HG03378 (cell line): ENCODE measurements around the gene TAF4.

Experiments used
- ATAC-seq: cut with Tn5 transposase; IDR thresholded peaks from one replicate; pipeline ENCODE4 v1.9.1; 2021; ENCODE audit warnings: mild to moderate bottlenecking, moderate library complexity; ENCODE audit not compliant: unreplicated experiment

TAF4 gene

DNA sequence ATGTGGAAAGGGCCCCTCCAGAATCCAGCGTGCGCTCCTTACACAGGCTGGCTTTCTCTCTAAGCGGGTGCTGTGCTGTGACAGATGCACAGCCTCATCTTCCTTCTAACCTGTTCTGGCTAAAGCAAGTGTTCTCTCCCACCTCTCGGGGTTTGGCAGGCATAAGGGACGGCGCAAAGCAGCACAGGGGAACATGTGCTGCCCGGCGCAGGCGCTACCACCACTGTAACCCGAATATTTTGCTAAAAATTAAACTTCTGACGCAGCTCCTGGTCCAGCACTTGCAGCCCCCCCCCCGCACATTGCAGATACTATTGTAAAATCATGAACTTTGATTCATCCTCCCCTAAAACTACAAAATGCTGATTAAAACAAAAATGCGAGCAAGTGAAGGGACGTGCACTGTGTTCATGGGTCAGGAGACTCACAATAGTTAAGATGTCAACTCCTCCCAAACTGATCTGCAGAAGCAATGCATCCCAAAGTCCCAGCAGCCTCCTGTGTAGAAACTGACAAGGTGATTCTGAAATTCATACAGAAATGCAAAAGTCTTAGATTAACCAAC, 43.0 kb downstream of the TAF4 start:
- no peak for ATAC-seq

- no peak for ATAC-seq
Measured at GRCh38 chr20:62021793-62022385, 43.8 kb downstream of the TAF4 start.

- no peak for ATAC-seq
Measured at GRCh38 chr20:62020935-62021701, 44.6 kb downstream of the TAF4 start.

DNA sequence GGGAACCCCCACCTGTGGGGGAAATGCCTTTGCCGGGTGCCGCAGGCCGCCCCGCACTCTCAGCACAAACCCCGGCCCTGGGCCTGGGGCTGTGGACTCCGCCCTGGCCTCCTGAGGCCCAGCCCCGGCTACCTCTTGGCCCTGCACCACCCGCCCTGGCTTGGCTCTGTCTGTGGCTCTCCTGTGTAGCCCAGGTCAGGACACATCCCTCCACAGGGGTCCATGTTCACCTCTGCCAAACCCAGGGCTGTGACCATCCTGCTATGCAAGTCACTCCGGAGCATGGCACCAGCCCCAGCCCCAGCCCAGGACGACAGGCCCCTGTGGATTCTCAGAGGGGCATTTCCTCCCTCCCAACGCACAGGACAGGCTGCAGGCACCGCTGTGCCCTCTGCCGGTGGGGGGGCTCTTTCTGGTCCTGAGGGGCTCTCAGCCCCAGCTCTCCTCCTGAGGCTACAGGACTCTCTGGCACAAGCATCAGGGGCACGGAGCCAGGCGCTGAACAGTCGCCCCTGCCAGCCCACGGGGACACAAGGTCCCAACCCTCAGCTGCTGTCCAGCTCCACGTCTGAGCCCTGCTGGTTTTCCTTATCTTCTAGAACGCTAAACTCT, 45.7 kb downstream of the TAF4 start:
- no peak for ATAC-seq

GRCh38 chr20:62019144-62019805, 46.4 kb downstream of the TAF4 start:
- ATAC-seq, result no peak

- no peak for ATAC-seq
Measured at GRCh38 chr20:62018437-62019143, 47.1 kb downstream of the TAF4 start.

- no peak for ATAC-seq
Measured at GRCh38 chr20:62015540-62016288, 50.0 kb downstream of the TAF4 start.

DNA sequence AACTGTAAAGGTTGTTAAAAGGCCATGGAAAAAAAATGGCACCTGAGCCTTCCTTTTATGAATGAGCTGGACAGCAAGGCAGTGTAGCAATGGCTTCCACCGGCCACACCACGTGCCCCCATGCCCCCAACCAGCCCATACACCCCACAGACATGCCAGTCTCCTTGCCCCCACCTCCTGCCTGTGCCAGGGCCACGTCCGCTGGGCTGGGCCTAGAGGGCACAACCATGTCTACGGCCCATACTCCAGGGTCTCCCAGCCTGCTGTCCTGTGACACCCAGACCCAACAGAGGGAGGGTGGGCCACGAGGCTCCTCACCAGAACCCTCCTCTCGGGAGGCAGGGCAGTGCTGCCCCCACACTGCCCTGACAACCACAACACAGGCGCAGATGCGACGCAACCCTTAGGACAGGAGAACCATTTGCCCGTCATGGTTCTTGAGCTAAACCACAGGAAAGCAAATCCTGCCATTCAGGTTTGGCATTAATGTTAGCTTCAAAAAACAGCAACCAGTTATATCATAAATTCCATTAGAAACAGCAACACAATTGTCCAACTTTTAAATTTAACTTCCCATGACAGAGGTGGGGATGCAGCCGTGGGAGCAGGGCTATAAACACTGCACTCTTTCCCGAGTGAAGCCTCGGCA, 50.7 kb downstream of the TAF4 start:
- no peak for ATAC-seq

DNA sequence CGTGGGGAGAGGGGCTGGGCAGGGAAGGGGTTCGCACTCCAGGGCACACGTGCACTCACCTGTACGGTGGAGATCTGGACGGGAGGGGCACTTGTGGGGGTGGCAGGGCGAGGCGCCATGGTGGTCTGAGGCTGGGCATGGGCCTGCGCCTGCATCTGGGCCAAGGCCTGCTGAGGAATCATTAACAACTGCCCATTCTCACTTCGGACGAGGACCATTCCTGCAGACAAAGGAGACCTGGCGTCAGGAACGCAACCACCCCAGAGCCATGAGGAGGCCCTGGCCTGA, 51.2 kb downstream of the TAF4 start:
- no peak for ATAC-seq

DNA sequence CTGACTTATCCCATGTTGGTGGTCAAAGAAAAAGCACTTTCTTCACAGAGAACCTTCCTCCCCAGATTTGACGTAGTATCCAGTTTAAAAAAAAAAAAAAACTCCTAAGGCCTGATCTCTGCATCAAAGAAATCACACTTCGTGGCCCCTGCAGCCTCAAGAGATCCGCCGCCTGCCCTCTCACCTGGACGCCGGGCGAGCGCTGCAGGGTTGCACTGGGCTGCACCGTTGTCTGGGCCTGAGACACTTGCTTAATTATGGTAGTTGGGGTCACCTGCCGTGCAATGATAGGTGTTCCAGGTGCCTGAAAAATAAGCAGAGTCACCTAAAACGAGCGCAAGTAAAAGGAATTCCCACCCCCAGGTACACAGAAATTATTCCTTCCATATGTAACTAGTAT, 53.0 kb downstream of the TAF4 start:
- no peak for ATAC-seq

DNA sequence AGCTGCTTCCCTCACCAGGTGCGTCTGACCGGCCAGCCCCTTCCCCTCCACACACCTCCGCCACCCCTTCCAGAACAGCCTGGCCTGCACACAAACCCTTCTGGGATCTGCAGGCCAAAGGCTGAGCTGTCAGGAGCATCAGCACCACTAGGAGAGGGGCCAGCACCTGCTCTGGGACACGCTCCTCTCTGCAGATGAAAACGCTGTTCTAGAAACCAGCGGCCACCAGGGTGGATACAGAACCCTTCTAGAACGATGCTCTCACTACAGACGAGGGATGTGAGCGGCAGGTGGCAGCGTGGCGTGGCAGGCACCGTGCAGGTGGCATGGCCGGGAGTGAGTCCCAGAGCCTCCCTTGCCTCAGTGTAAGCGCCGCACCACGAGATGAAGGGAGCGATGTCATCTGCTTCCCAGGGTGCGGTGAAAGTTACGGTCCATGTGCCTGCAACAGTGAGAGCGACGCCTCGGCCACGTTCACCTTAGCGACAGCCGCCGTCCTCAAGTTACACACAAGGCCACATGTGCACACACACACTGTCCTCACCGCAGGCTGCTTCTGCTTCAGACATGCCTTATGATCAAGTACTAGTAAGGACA, 53.6 kb downstream of the TAF4 start:
- no peak for ATAC-seq

- no peak for ATAC-seq
Measured at GRCh38 chr20:62011403-62011790, 54.3 kb downstream of the TAF4 start.

- ATAC-seq, result no peak
Measured at GRCh38 chr20:62010551-62011402, 54.9 kb downstream of the TAF4 start.

GRCh38 chr20:62009869-62010445, 55.7 kb downstream of the TAF4 start:
- no peak for ATAC-seq

GRCh38 chr20:62009322-62009721, 56.4 kb downstream of the TAF4 start:
- no peak for ATAC-seq

GRCh38 chr20:62008643-62009183, 57.0 kb downstream of the TAF4 start:
- ATAC-seq, result no peak

DNA sequence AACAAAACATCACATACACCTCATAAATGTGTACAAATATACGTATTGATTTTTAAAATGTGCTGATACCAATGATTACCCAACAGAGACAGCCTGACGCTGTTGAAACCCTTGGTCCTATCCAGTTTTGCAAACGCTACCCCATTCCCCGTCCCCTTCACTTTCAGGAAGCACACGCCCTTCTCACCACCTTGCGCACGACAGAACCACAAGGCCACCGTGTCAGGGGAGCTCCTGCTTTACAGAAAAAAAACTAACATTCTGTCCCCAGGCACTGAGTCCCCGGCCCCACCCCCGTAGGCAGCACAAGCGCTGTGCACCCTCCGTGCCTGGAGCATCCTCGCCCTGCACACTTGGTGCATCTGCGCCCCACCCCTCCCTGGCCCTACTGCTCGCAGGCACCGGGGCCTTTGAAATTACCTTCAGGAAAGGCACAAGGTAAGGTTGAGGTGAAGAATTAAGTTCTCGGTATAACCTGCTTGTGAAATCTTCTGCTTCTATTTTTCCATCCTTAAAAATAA, 58.5 kb downstream of the TAF4 start:
- no peak for ATAC-seq

GRCh38 chr20:62006482-62006881, 59.2 kb downstream of the TAF4 start:
- ATAC-seq, result no peak
